IMR-90 (cell line): ENCODE results near the gene CCDC60. TPM values are rescaled to one million over a fixed set of nuclear protein-coding genes. Genes with fewer than 3 reads are reported as not detected.

Experiments used
- ATAC-seq: fragments of 200-7000 bp; cut with Tn5 transposase; 2 replicates; pipeline ENCODE4 v1.9.1; 2020; ENCODE audit warnings: low read depth, mild to moderate bottlenecking, moderate library complexity
- BruUV-seq: library from RNA; stranded (reverse); fragments of 400-500 nt; replicated peaks from 2 replicates; lab custom pipeline; 2021; lab: Mats Ljungman, UMichigan
- CTCF ChIA-PET: fragments of 300-600 bp; formaldehyde crosslinking; extraction: SDS; loops from one replicate; lab custom pipeline; 2021; ENCODE audit warnings: antibody characterized with exemption; lab: Yijun Ruan, JAX
- POLR2A ChIA-PET: fragments of 300-600 bp; sonication (Branson Sonifier 250); formaldehyde crosslinking; loops from one replicate; lab custom pipeline; 2022; ENCODE audit warnings: antibody characterized with exemption; ENCODE audit not compliant: unreplicated experiment; lab: Charles Lee
- DNase-seq: peaks from one replicate; pipeline ENCODE4 v3.0.0; 2013
- H2AFZ ChIP-seq: replicated peaks from 2 replicates; pipeline ENCODE3; 2013; ENCODE audit warnings: low read length, mild to moderate bottlenecking; ENCODE audit not compliant: poor library complexity
- H2AK5ac ChIP-seq: 2 replicates; pipeline ENCODE4 v1.6.1; 2013; ENCODE audit warnings: low read depth, low read length, inconsistent platforms
- H2AK9ac ChIP-seq: replicated peaks from 2 replicates; pipeline ENCODE3; 2013; ENCODE audit warnings: mild to moderate bottlenecking, low read depth, low read length, moderate library complexity; ENCODE audit not compliant: poor library complexity
- H2BK120ac ChIP-seq: 2 replicates; pipeline ENCODE4 v1.6.1; 2013; ENCODE audit warnings: low read depth, low read length, inconsistent platforms
- H2BK15ac ChIP-seq: 3 replicates; pipeline ENCODE4 v1.6.1; 2013; ENCODE audit warnings: low read depth, low read length, inconsistent platforms
- H2BK20ac ChIP-seq: 2 replicates; pipeline ENCODE4 v1.6.1; 2013; ENCODE audit warnings: low read depth, mild to moderate bottlenecking, inconsistent platforms, low read length, moderate library complexity
- H2BK5ac ChIP-seq: 2 replicates; pipeline ENCODE4 v1.6.1; 2013; ENCODE audit warnings: mild to moderate bottlenecking, low read depth, low read length, inconsistent platforms; ENCODE audit not compliant: poor library complexity, severe bottlenecking
- H3K14ac ChIP-seq: replicated peaks from 2 replicates; pipeline ENCODE4 v1.6.1; 2013; ENCODE audit warnings: low read depth, low read length, inconsistent platforms
- H3K18ac ChIP-seq: 2 replicates; pipeline ENCODE4 v1.6.1; 2013; ENCODE audit warnings: low read depth, low read length, control low read depth
- H3K23ac ChIP-seq: 2 replicates; pipeline ENCODE4 v1.6.1; 2013; ENCODE audit warnings: low read depth, low read length, inconsistent platforms
- H3K27ac ChIP-seq: 2 replicates; pipeline ENCODE4 v1.5.1; 2013; ENCODE audit warnings: mild to moderate bottlenecking, control low read depth, low read length; ENCODE audit not compliant: insufficient read depth
- H3K27me3 ChIP-seq: 2 replicates; pipeline ENCODE4 v1.6.1; 2013; ENCODE audit warnings: low read length; ENCODE audit not compliant: control insufficient read depth, insufficient read depth
- H3K36me3 ChIP-seq: 2 replicates; pipeline ENCODE4 v1.6.1; 2013; ENCODE audit warnings: low read length, mixed read lengths; ENCODE audit not compliant: control insufficient read depth, insufficient read depth
- H3K4ac ChIP-seq: 2 replicates; pipeline ENCODE4 v1.6.1; 2013; ENCODE audit warnings: low read depth, low read length, inconsistent platforms
- H3K4me1 ChIP-seq: 2 replicates; pipeline ENCODE4 v1.6.1; 2013; ENCODE audit warnings: low read length, mixed read lengths; ENCODE audit not compliant: control insufficient read depth, insufficient read depth
- H3K4me2 ChIP-seq: 2 replicates; pipeline ENCODE4 v1.6.1; 2013; ENCODE audit warnings: low read depth, mild to moderate bottlenecking, control low read depth, low read length, moderate library complexity
- H3K4me3 ChIP-seq: 2 replicates; pipeline ENCODE4 v1.5.1; 2013; ENCODE audit warnings: low read depth, mild to moderate bottlenecking, control low read depth, low read length, moderate library complexity; ENCODE audit not compliant: insufficient read depth
- H3K56ac ChIP-seq: 2 replicates; pipeline ENCODE4 v1.6.1; 2013; ENCODE audit warnings: low read length, inconsistent platforms; ENCODE audit not compliant: insufficient read depth; ENCODE audit errors: extremely low read depth
- H3K79me1 ChIP-seq, 2 experiments: 2 replicates each; pipeline ENCODE4 v1.6.1; 2013; ENCODE audit warnings: low read length in 2 of 2, inconsistent platforms in 1 of 2, low read depth in 1 of 2
- H3K9ac ChIP-seq: 2 replicates; pipeline ENCODE4 v1.6.1; 2013; ENCODE audit warnings: low read depth, low read length, control low read depth
- H3K9me1 ChIP-seq: 2 replicates; pipeline ENCODE4 v1.6.1; 2013; ENCODE audit warnings: low read length, inconsistent platforms; ENCODE audit not compliant: insufficient read depth
- H3K9me3 ChIP-seq: 2 replicates; pipeline ENCODE4 v1.6.1; 2013; ENCODE audit warnings: low read length; ENCODE audit not compliant: control insufficient read depth, insufficient read depth
- H4K20me1 ChIP-seq: 2 replicates; pipeline ENCODE4 v1.6.1; 2013; ENCODE audit warnings: low read length, inconsistent platforms; ENCODE audit not compliant: insufficient read depth
- H4K5ac ChIP-seq: 2 replicates; pipeline ENCODE4 v1.6.1; 2013; ENCODE audit warnings: mild to moderate bottlenecking, low read depth, low read length, control low read depth
- H4K8ac ChIP-seq, 2 experiments: 2 replicates each; pipeline ENCODE4 v1.6.1; 2013; ENCODE audit warnings: low read depth in 2 of 2, low read length in 2 of 2, control low read depth in 1 of 2, inconsistent platforms in 1 of 2
- H4K91ac ChIP-seq: 2 replicates; pipeline ENCODE4 v1.6.1; 2013; ENCODE audit warnings: low read depth, low read length, inconsistent platforms; ENCODE audit not compliant: insufficient read depth
- BHLHE40 ChIP-seq: fragments of 150-350 bp; IDR thresholded peaks from 2 replicates; pipeline ENCODE4 v1.6.1; 2016; ENCODE audit warnings: mild to moderate bottlenecking, low read depth, low read length
- CEBPB ChIP-seq: IDR thresholded peaks from 2 replicates; pipeline ENCODE4 v1.6.1; 2012; ENCODE audit warnings: low read depth, low read length, improper control_type of control experiment
- CHD1 ChIP-seq: IDR thresholded peaks from 2 replicates; pipeline ENCODE4 v1.6.1; 2012; ENCODE audit warnings: low read depth, low read length, improper control_type of control experiment
- FOS ChIP-seq: fragments of 150-350 bp; IDR thresholded peaks from 2 replicates; pipeline ENCODE4 v1.6.1; 2016; ENCODE audit warnings: low read depth, low read length
- MAFK ChIP-seq: IDR thresholded peaks from 2 replicates; pipeline ENCODE4 v1.6.1; 2012; ENCODE audit warnings: low read depth, low read length, improper control_type of control experiment
- MAZ ChIP-seq: IDR thresholded peaks from 2 replicates; pipeline ENCODE4 v1.6.1; 2012; ENCODE audit warnings: low read depth, mild to moderate bottlenecking, low read length, improper control_type of control experiment, moderate library complexity, borderline replicate concordance
- MXI1 ChIP-seq: IDR thresholded peaks from 2 replicates; pipeline ENCODE4 v1.6.1; 2012; ENCODE audit warnings: low read depth, mild to moderate bottlenecking, low read length, moderate library complexity, borderline replicate concordance
- NFE2L2 ChIP-seq: fragments of 150-350 bp; IDR thresholded peaks from 2 replicates; pipeline ENCODE4 v1.6.1; 2016; ENCODE audit warnings: low read depth, mild to moderate bottlenecking, low read length
- POLR2A ChIP-seq: IDR thresholded peaks from 2 replicates; pipeline ENCODE4 v1.6.1; 2012; ENCODE audit warnings: mild to moderate bottlenecking, low read depth, low read length
- RAD21 ChIP-seq: IDR thresholded peaks from 2 replicates; pipeline ENCODE4 v1.6.1; 2012; ENCODE audit warnings: low read length, improper control_type of control experiment
- RCOR1 ChIP-seq: IDR thresholded peaks from 2 replicates; pipeline ENCODE4 v1.6.1; 2012; ENCODE audit warnings: mild to moderate bottlenecking, low read length, improper control_type of control experiment; ENCODE audit not compliant: insufficient replicate concordance
- RFX5 ChIP-seq: IDR thresholded peaks from 2 replicates; pipeline ENCODE4 v1.8.0; 2012; ENCODE audit warnings: low read depth, mild to moderate bottlenecking, low read length, moderate library complexity
- SMC3 ChIP-seq: fragments of 150-350 bp; IDR thresholded peaks from 2 replicates; pipeline ENCODE4 v1.6.1; 2016; ENCODE audit warnings: low read depth, mild to moderate bottlenecking, antibody characterized with exemption, low read length, moderate library complexity
- dilution Hi-C: fragments of 300-500 bp; cut with HindIII; formaldehyde crosslinking; loops from one replicate; pipeline ENCODE4 v1.14.3; 2018; ENCODE audit warnings: low sequenced_read_pairs; ENCODE audit not compliant: unreplicated experiment
- in situ Hi-C: fragments of 300-500 bp; cut with MboI; formaldehyde crosslinking; loops from 3 replicates; pipeline ENCODE4 v1.14.3; 2019; ENCODE audit warnings: low sequenced_read_pairs, inconsistent platforms, mixed read lengths
- intact Hi-C: fragments of 100-400 bp; cut with micrococcal nuclease; formaldehyde crosslinking; loops from 2 replicates; pipeline ENCODE4 v1.10.0; 2022
- polyA plus RNA-seq, 3 experiments: library from polyadenylated mRNA; depleted of rRNA; stranded (reverse); fragments of >200 nt; gene quantifications; 2 replicates each; pipeline ENCODE4 v1.2.3, GENCODE V29; 2012; ENCODE audit warnings: low replicate concordance in 1 of 3
- total RNA-seq: library from RNA; depleted of rRNA; stranded (reverse); fragments of >200 nt; gene quantifications from 2 replicates; pipeline ENCODE4 v1.2.3, GENCODE V29; 2012
- TF ChIP-seq, protein P1 (sequence below): fragments of 150-350 bp; IDR thresholded peaks from 2 replicates; pipeline ENCODE4 v1.6.1; 2017; ENCODE audit warnings: mild to moderate bottlenecking, antibody characterized with exemption, low read length, low read depth
- TF ChIP-seq, protein P2 (sequence below): conservative IDR thresholded peaks from 2 replicates; pipeline ENCODE4 v1.5.1; 2012; ENCODE audit warnings: mild to moderate bottlenecking, low read depth, low read length, improper control_type of control experiment
- TF ChIP-seq, protein P3 (sequence below): fragments of 150-350 bp; IDR thresholded peaks from 2 replicates; pipeline ENCODE4 v1.6.1; 2016; ENCODE audit warnings: low read depth, mild to moderate bottlenecking, low read length, moderate library complexity, borderline replicate concordance

The CCDC60 gene
- total and polyA plus RNA-seq, 2 of the 4 experiments (the other 2 are of a cell fraction): not detected

DNA sequence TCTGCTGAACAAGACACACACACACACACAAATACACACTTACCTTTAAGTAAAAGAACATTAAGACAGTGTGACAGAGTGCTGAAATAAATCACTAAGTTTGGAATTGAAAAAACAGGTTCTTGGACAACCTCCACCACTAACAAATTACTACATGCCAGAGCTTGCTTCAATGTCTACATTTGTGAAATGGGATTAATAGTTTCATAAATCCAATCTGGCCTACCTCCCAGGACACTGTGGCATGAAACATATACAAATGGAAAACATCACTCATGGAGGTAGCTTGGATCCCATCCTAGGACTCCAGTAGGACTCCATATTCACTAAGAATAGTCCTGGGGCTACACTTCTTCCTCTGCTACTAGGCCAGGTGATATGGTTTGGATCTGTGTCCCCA is 8.2 kb upstream of the CCDC60 start:
- no peak overlapping the region for H2AK5ac ChIP-seq
- H3K4me3 ChIP-seq: no peak overlapping the region
- no peaks in the 10 kb centered on the region for H3K9me1 ChIP-seq
- no peaks in the 10 kb centered on the region for H3K79me1 ChIP-seq
- no peak overlapping the region for H3K4ac ChIP-seq
- no peak overlapping the region for H3K23ac ChIP-seq
- H2AFZ ChIP-seq: no peak overlapping the region
- POLR2A ChIA-PET: no interaction called here
- BruUV-seq: no TSS peak
- intact Hi-C loops: no loop called here
- H2BK120ac ChIP-seq: no peak overlapping the region
- H3K18ac ChIP-seq: no peak overlapping the region
- no peak overlapping the region for H3K14ac ChIP-seq
- no peak overlapping the region for H2AK9ac ChIP-seq
- no peak overlapping the region for H2BK5ac ChIP-seq
- ATAC-seq (no peak), DNase-seq (no peak)
- H3K4me2 ChIP-seq: no peak overlapping the region
- no peak overlapping the region for H2BK20ac ChIP-seq
- no peak overlapping the region for H3K56ac ChIP-seq
- no peak overlapping the region for H4K5ac ChIP-seq
- H2BK15ac ChIP-seq: no peak overlapping the region
- H4K8ac ChIP-seq: no peak overlapping the region
- H4K91ac ChIP-seq: no peak overlapping the region
- peaks cover 22% of the 10 kb centered on the region for H3K9me3 ChIP-seq
- no peaks in the 10 kb centered on the region for H3K4me1 ChIP-seq
- in situ Hi-C loops: no loop called here
- CTCF ChIA-PET: no interaction called here
- no peaks in the 10 kb centered on the region for H4K20me1 ChIP-seq
- no peaks in the 10 kb centered on the region for H3K27me3 ChIP-seq
- no peaks in the 10 kb centered on the region for H3K36me3 ChIP-seq
- H3K9ac ChIP-seq: no peak overlapping the region
- TF ChIP-seq POLR2A: no peak
- TF ChIP-seq, protein P1, sequence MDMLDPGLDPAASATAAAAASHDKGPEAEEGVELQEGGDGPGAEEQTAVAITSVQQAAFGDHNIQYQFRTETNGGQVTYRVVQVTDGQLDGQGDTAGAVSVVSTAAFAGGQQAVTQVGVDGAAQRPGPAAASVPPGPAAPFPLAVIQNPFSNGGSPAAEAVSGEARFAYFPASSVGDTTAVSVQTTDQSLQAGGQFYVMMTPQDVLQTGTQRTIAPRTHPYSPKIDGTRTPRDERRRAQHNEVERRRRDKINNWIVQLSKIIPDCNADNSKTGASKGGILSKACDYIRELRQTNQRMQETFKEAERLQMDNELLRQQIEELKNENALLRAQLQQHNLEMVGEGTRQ: no peak
- no peak for TF ChIP-seq SMC3
- TF ChIP-seq MAZ: no peak
- TF ChIP-seq CEBPB: no peak
- TF ChIP-seq MAFK: no peak
- TF ChIP-seq RCOR1: no peak
- no peak for TF ChIP-seq FOS
- TF ChIP-seq, protein P2, sequence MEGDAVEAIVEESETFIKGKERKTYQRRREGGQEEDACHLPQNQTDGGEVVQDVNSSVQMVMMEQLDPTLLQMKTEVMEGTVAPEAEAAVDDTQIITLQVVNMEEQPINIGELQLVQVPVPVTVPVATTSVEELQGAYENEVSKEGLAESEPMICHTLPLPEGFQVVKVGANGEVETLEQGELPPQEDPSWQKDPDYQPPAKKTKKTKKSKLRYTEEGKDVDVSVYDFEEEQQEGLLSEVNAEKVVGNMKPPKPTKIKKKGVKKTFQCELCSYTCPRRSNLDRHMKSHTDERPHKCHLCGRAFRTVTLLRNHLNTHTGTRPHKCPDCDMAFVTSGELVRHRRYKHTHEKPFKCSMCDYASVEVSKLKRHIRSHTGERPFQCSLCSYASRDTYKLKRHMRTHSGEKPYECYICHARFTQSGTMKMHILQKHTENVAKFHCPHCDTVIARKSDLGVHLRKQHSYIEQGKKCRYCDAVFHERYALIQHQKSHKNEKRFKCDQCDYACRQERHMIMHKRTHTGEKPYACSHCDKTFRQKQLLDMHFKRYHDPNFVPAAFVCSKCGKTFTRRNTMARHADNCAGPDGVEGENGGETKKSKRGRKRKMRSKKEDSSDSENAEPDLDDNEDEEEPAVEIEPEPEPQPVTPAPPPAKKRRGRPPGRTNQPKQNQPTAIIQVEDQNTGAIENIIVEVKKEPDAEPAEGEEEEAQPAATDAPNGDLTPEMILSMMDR: no peak
- TF ChIP-seq RFX5: no peak
- no peak for TF ChIP-seq RAD21
- TF ChIP-seq, protein P3, sequence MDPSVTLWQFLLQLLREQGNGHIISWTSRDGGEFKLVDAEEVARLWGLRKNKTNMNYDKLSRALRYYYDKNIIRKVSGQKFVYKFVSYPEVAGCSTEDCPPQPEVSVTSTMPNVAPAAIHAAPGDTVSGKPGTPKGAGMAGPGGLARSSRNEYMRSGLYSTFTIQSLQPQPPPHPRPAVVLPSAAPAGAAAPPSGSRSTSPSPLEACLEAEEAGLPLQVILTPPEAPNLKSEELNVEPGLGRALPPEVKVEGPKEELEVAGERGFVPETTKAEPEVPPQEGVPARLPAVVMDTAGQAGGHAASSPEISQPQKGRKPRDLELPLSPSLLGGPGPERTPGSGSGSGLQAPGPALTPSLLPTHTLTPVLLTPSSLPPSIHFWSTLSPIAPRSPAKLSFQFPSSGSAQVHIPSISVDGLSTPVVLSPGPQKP: no peak
- TF ChIP-seq BHLHE40: no peak
- TF ChIP-seq CHD1: no peak
- no peak for TF ChIP-seq MXI1
- TF ChIP-seq NFE2L2: no peak
- dilution Hi-C loops: no loop called here
- no peak overlapping the region for H3K27ac ChIP-seq
